ENCODE results near the gene VPS33A. TPM values are rescaled to one million over a fixed set of nuclear protein-coding genes. Genes with fewer than 3 reads are reported as not detected.

The VPS33A gene
- total RNA-seq, 2 experiments from 2014 or later = 21.1 to 29.0 TPM

- Histone ChIP-seq H2AFZ (ENCODE audit: low read length) (no peak overlapping the region), H3K4me1 (ENCODE audit: insufficient read depth, low read length, poor library complexity, severe bottlenecking) (no peaks in the 10 kb centered on the region), H3K36me3 (ENCODE audit: insufficient read depth, low read length) (no peaks in the 10 kb centered on the region), H3K9me3 (ENCODE audit: low read length) (no peaks in the 10 kb centered on the region), H3K27ac (ENCODE audit: low read depth, low read length, poor library complexity, severe bottlenecking) (no peak overlapping the region), H3K4me3 (ENCODE audit: low read depth, low read length, poor library complexity, severe bottlenecking) (no peak overlapping the region), H4K20me1 (ENCODE audit: insufficient read depth, low read length) (no peaks in the 10 kb centered on the region), H3K79me2 (ENCODE audit: insufficient read depth, low read depth, low read length) (no peaks in the 10 kb centered on the region), H3K9me2 (ENCODE audit: insufficient read depth, low read length) (no peaks in the 10 kb centered on the region), H3K4me2 (ENCODE audit: low read length) (no peak overlapping the region)
- ChIA-PET POLR2A (no interaction called here), CTCF (ENCODE audit: unreplicated experiment) (no interaction called here)
- intact Hi-C loops (cut with micrococcal nuclease; ENCODE audit: unreplicated experiment) = no loop called here
- DNase-seq (ENCODE audit: low spot score) = no peak
- BruUV-seq (replicated peaks) = no TSS peak
- TF ChIP-seq CTCF (conservative IDR thresholded peaks at IDR 0.05; ENCODE audit: low read length) = no peak
- TF ChIP-seq EZH2phosphoT487 (IDR thresholded peaks at IDR 0.05; ENCODE audit: borderline replicate concordance, low read depth, low read length) = no peak
These were observed 29.6 kb upstream of the VPS33A start for GRCh38 chr12:122295877-122296276.

- Histone ChIP-seq H3K36me3 (ENCODE audit: insufficient read depth, low read length) (no peaks in the 10 kb centered on the region), H3K27ac (ENCODE audit: low read depth, low read length, poor library complexity, severe bottlenecking) (no peak overlapping the region), H3K4me2 (ENCODE audit: low read length) (no peak overlapping the region), H4K20me1 (ENCODE audit: insufficient read depth, low read length) (no peaks in the 10 kb centered on the region), H3K79me2 (ENCODE audit: insufficient read depth, low read depth, low read length) (no peaks in the 10 kb centered on the region), H2AFZ (ENCODE audit: low read length) (no peak overlapping the region), H3K9me3 (ENCODE audit: low read length) (no peaks in the 10 kb centered on the region), H3K9me2 (ENCODE audit: insufficient read depth, low read length) (no peaks in the 10 kb centered on the region), H3K4me1 (ENCODE audit: insufficient read depth, low read length, poor library complexity, severe bottlenecking) (no peaks in the 10 kb centered on the region), H3K4me3 (ENCODE audit: low read depth, low read length, poor library complexity, severe bottlenecking) (no peak overlapping the region)
- ChIA-PET POLR2A (interaction anchor here (0.7 kb wide), 1 partner anchor 11 kb away, joined by 3 read pairs; no protein-coding TSS in a partner anchor), CTCF (ENCODE audit: unreplicated experiment) (no interaction called here)
- no peak for TF ChIP-seq EZH2phosphoT487 (IDR thresholded peaks at IDR 0.05; ENCODE audit: borderline replicate concordance, low read depth, low read length)
- no peak for TF ChIP-seq CTCF (conservative IDR thresholded peaks at IDR 0.05; ENCODE audit: low read length)
- intact Hi-C loops (cut with micrococcal nuclease; ENCODE audit: unreplicated experiment) = no loop called here
- BruUV-seq (replicated peaks) = no TSS peak
- no peak for DNase-seq (ENCODE audit: low spot score)
These were observed 26.8 kb upstream of the VPS33A start for GRCh38 chr12:122293081-122293480.

GRCh38 chr12:122291431-122291830, 25.1 kb upstream of the VPS33A start:
- CTCF ChIA-PET (ENCODE audit: unreplicated experiment) = no interaction called here
- no peak overlapping the region for H2AFZ ChIP-seq (ENCODE audit: low read length)

More at GRCh38 chr12:122291431-122291830, 25.1 kb upstream of the VPS33A start:
- H3K4me2 ChIP-seq (ENCODE audit: low read length) = no peak overlapping the region
- H3K36me3 ChIP-seq (ENCODE audit: insufficient read depth, low read length) = no peaks in the 10 kb centered on the region
- H3K4me1 ChIP-seq (ENCODE audit: insufficient read depth, low read length, poor library complexity, severe bottlenecking) = no peaks in the 10 kb centered on the region
- intact Hi-C loops (cut with micrococcal nuclease; ENCODE audit: unreplicated experiment) = no loop called here
- H3K9me3 ChIP-seq (ENCODE audit: low read length) = no peaks in the 10 kb centered on the region
- no peaks in the 10 kb centered on the region for H4K20me1 ChIP-seq (ENCODE audit: insufficient read depth, low read length)
- DNase-seq (ENCODE audit: low spot score) = no peak
- no peak overlapping the region for H3K27ac ChIP-seq (ENCODE audit: low read depth, low read length, poor library complexity, severe bottlenecking)
- H3K79me2 ChIP-seq (ENCODE audit: insufficient read depth, low read depth, low read length) = no peaks in the 10 kb centered on the region
- BruUV-seq (replicated peaks) = no TSS peak
- POLR2A ChIA-PET = no interaction called here
- H3K9me2 ChIP-seq (ENCODE audit: insufficient read depth, low read length) = no peaks in the 10 kb centered on the region
- no peak overlapping the region for H3K4me3 ChIP-seq (ENCODE audit: low read depth, low read length, poor library complexity, severe bottlenecking)
- no peak for TF ChIP-seq CTCF (conservative IDR thresholded peaks at IDR 0.05; ENCODE audit: low read length)
- TF ChIP-seq EZH2phosphoT487 (IDR thresholded peaks at IDR 0.05; ENCODE audit: borderline replicate concordance, low read depth, low read length) = no peak
